GM18517 (cell line): Measurements from ENCODE around the gene CARD11.

ENCODE experiments used
- ATAC-seq: cut with Tn5 transposase; IDR thresholded peaks from one replicate; pipeline ENCODE4 v1.9.1; 2021; ENCODE audit warnings: mild to moderate bottlenecking, moderate library complexity; ENCODE audit not compliant: unreplicated experiment

The CARD11 gene

DNA sequence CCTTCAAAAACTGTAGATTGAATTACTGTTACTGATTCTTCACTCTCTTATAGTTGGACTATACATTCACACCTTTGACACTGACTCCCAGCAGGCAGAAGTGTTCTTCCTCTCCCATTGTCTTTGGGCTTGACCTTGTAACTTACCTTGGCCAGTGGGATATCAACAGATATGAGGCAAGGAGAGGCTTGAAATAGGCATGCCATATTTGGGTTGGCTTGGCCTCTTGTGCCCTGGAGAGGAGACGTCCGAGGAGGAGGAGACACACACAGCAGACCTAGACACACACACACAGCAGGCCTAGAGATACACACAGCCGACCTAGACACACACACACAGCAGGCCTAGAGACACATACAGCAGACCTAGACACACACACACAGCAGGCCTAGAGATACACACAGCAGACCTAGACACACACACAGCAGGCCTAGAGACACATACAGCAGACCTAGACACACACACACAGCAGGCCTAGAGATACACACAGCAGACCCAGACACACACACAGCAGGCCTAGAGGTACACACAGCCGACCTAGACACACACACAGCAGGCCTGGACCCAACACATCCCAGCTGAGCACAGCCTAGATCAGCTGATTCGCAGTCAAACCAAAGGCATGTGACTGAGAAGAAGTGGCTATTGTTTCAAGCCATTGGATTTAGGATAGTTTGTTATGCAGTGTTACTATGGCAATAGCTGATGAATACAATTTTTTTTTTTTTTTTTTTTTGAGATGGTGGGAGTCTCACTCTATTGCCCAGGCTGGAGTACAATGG is 187.1 kb downstream of the CARD11 start:
- no peak for ATAC-seq
